PC-9 (cell line): ENCODE measurements around the gene DNAJC18. TPM values are rescaled to one million over a fixed set of nuclear protein-coding genes. Genes with fewer than 3 reads are reported as not detected.

ENCODE experiments used
- BruUV-seq: library from RNA; stranded (reverse); fragments of 400-500 nt; replicated peaks from 2 replicates; lab custom pipeline; 2021; lab: Mats Ljungman, UMichigan
- CTCF ChIA-PET: fragments of 300-600 bp; sonication (Branson Sonifier 250); formaldehyde crosslinking; loops from one replicate; lab custom pipeline; 2022; ENCODE audit warnings: antibody characterized with exemption; lab: Charles Lee
- POLR2A ChIA-PET: fragments of 300-600 bp; sonication (Branson Sonifier 250); formaldehyde crosslinking; loops from one replicate; lab custom pipeline; 2022; ENCODE audit warnings: antibody characterized with exemption; ENCODE audit not compliant: unreplicated experiment; lab: Charles Lee
- DNase-seq, 2 experiments: peaks; one replicate each; pipeline versions ENCODE4 v3.0.0 to v3.0.0-alpha.2; 2015 to 2022; ENCODE audit warnings: mixed read lengths in 1 of 2
- H2AFZ ChIP-seq: fragments of 200-600 bp; sonication (generic); 2 replicates; pipeline ENCODE4 v1.8.1; 2017; ENCODE audit warnings: antibody characterized with exemption
- H3F3A ChIP-seq: fragments of 200-600 bp; sonication (generic); 2 replicates; pipeline ENCODE4 v1.8.1; 2017; ENCODE audit warnings: antibody characterized with exemption, mild to moderate bottlenecking, low read depth; ENCODE audit not compliant: insufficient read depth
- H3K27ac ChIP-seq: fragments of 200-600 bp; sonication (generic); 2 replicates; pipeline ENCODE4 v1.6.1; 2016; ENCODE audit warnings: mixed run types
- H3K27me3 ChIP-seq: fragments of 200-600 bp; sonication (generic); 2 replicates; pipeline ENCODE4 v1.6.1; 2016; ENCODE audit warnings: low read depth, mixed run types; ENCODE audit not compliant: insufficient read depth
- H3K36me3 ChIP-seq: fragments of 200-600 bp; sonication (generic); 2 replicates; pipeline ENCODE4 v1.6.1; 2016; ENCODE audit warnings: low read depth, mixed run types
- H3K4me1 ChIP-seq: fragments of 200-600 bp; sonication (generic); replicated peaks from 2 replicates; pipeline ENCODE4 v1.6.1; 2016; ENCODE audit warnings: mixed run types; ENCODE audit not compliant: insufficient read depth
- H3K4me2 ChIP-seq: fragments of 200-600 bp; sonication (generic); 2 replicates; pipeline ENCODE4 v1.6.1; 2017; ENCODE audit warnings: mixed run types
- H3K4me3 ChIP-seq: fragments of 200-600 bp; sonication (generic); 2 replicates; pipeline ENCODE4 v1.6.1; 2016; ENCODE audit warnings: mixed run types
- H3K79me2 ChIP-seq: fragments of 200-600 bp; sonication (generic); 2 replicates; pipeline ENCODE4 v1.6.1; 2017; ENCODE audit warnings: low read depth, mixed run types
- H3K9me2 ChIP-seq: fragments of 200-600 bp; sonication (generic); 2 replicates; pipeline ENCODE4 v1.8.1; 2017; ENCODE audit warnings: mild to moderate bottlenecking; ENCODE audit not compliant: insufficient read depth
- H3K9me3 ChIP-seq: fragments of 200-600 bp; sonication (generic); 2 replicates; pipeline ENCODE4 v1.8.1; 2016; ENCODE audit warnings: low read depth; ENCODE audit not compliant: insufficient read depth
- H4K20me1 ChIP-seq: fragments of 200-600 bp; sonication (generic); 2 replicates; pipeline ENCODE4 v1.8.1; 2017; ENCODE audit not compliant: insufficient read depth
- CTCF ChIP-seq: fragments of 200-600 bp; sonication (generic); conservative IDR thresholded peaks from 2 replicates; pipeline ENCODE4 v1.6.1; 2017; ENCODE audit warnings: mixed run types, antibody characterized with exemption, mild to moderate bottlenecking, moderate library complexity
- EZH2 ChIP-seq: fragments of 200-600 bp; sonication (generic); IDR thresholded peaks from 2 replicates; pipeline ENCODE4 v1.8.0; 2017; ENCODE audit warnings: antibody characterized with exemption, low read depth
- intact Hi-C: fragments of 100-400 bp; cut with micrococcal nuclease; formaldehyde crosslinking; loops from one replicate; pipeline ENCODE4 v1.10.0; 2022; ENCODE audit not compliant: unreplicated experiment
- total RNA-seq: library from RNA; stranded (reverse); gene quantifications from 2 replicates; pipeline ENCODE4 v1.2.3, GENCODE V29; 2021

The DNAJC18 gene
- total RNA-seq, 1 experiment from 2014 or later = 8.9 TPM

DNA sequence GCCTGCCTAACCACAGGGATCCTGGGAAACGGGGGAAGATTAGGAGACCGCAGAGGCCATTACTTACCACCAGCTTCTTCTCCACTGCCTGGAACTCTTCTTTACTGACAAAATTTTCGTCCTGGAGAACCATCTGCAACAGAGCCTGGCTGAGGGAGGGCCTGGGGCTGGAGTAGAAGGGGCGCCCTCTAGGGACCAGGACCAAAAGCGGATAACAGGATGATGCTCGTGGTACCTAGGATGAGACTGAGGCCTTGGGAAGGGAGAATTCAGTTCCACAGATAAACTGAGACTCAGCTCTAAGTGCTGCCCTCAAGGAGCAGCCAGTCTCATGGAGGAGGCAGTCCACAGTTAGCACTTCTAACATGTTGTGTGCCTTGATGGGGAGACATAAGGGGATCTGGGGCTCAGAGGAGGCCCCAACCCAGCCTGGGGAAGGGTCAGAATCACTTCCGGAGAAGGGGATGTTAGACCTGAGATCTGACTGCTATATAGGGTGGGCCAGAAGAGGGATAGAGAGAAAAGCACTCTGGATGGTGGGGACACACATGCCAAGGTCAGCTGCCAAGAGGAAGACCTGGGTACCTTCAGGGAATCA is 36.7 kb downstream of the DNAJC18 start:
- Histone ChIP-seq H3K27me3 (no peaks in the 10 kb centered on the region), H3K4me2 (peak overlapping the region; percentile 95), H2AFZ (no peak overlapping the region), H3K9me3 (no peaks in the 10 kb centered on the region), H3K4me3 (peak overlapping the region; percentile 67; the same call in 1 of the 2 replicates), H3F3A (peaks cover 8% of the 10 kb centered on the region; the same call in 1 of the 2 replicates), H3K4me1 (peaks cover 15% of the 10 kb centered on the region), H3K36me3 (no peaks in the 10 kb centered on the region), H3K9me2 (no peaks in the 10 kb centered on the region), H3K27ac (peak overlapping the region; percentile 78; the same call in 1 of the 2 replicates), H3K79me2 (no peaks in the 10 kb centered on the region), H4K20me1 (no peaks in the 10 kb centered on the region)
- intact Hi-C loops = no loop called here
- ChIA-PET POLR2A (no interaction called here), CTCF (interaction anchor here (0.5 to 0.7 kb wide), 5 partner anchors 61 to 1125 kb away, joined by 3 to 12 read pairs (median 7); no protein-coding TSS in a partner anchor)
- TF ChIP-seq CTCF (peak; percentile 62), EZH2 (no peak)
- BruUV-seq = no TSS peak
- no peak for DNase-seq

DNA sequence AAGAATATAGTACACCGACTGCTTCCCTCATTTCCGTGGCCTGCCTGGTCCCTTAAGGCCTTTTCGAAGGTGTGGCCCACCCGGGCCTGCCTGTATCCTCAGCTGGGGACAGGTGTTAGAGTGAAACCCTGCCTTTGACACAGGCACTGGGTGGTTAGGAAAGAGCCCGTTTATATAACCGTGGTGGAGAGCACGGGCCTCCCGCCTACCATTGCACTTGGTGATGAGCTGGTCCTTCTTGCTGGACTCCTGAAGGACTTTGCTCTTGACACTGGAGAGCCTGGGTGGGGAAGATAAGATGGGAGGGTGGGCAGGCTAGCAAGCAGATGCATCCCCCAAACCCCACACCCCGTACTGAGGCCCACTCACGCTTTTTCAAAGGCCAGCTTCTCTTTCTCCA is 37.8 kb downstream of the DNAJC18 start:
- no peak overlapping the region for H3K4me3 ChIP-seq
- no peak for TF ChIP-seq CTCF
- TF ChIP-seq EZH2 = no peak
- peaks cover 8% of the 10 kb centered on the region; the same call in 1 of the 2 replicates for H3F3A ChIP-seq
- CTCF ChIA-PET = interaction anchor here (0.6 kb wide), 1 partner anchor 113 kb away, joined by 4 read pairs; no protein-coding TSS in a partner anchor
- H3K4me1 ChIP-seq = peaks cover 15% of the 10 kb centered on the region
- H3K36me3 ChIP-seq = no peaks in the 10 kb centered on the region
- no TSS peak for BruUV-seq
- no peaks in the 10 kb centered on the region for H3K9me2 ChIP-seq
- POLR2A ChIA-PET = no interaction called here
- intact Hi-C loops = no loop called here
- H4K20me1 ChIP-seq = no peaks in the 10 kb centered on the region
- no peaks in the 10 kb centered on the region for H3K27me3 ChIP-seq
- no peak overlapping the region for H3K27ac ChIP-seq
- DNase-seq = no peak
- no peaks in the 10 kb centered on the region for H3K79me2 ChIP-seq
- H3K4me2 ChIP-seq = no peak overlapping the region
- H3K9me3 ChIP-seq = no peaks in the 10 kb centered on the region
- H2AFZ ChIP-seq = no peak overlapping the region

GRCh38 chr5:139399501-139400121 is 39.7 kb downstream of the DNAJC18 start:
- CTCF ChIA-PET = no interaction called here
- POLR2A ChIA-PET = no interaction called here
- intact Hi-C loops = no loop called here

More at GRCh38 chr5:139399501-139400121, 39.7 kb downstream of the DNAJC18 start:
- Histone ChIP-seq H2AFZ (no peak overlapping the region), H3K9me3 (no peaks in the 10 kb centered on the region), H3K36me3 (no peaks in the 10 kb centered on the region), H3F3A (peaks cover 14% of the 10 kb centered on the region; the same call in 1 of the 2 replicates), H3K9me2 (no peaks in the 10 kb centered on the region), H4K20me1 (no peaks in the 10 kb centered on the region), H3K4me2 (no peak overlapping the region), H3K27ac (no peak overlapping the region), H3K27me3 (no peaks in the 10 kb centered on the region), H3K4me3 (no peak overlapping the region), H3K4me1 (peaks cover 26% of the 10 kb centered on the region), H3K79me2 (no peaks in the 10 kb centered on the region)
- TF ChIP-seq EZH2 = no peak
- no peak for TF ChIP-seq CTCF
- BruUV-seq = no TSS peak
- no peak for DNase-seq
